CD4-positive, alpha-beta T cell treated with Interleukin-2 at 100 ng/mL for 4 hours (primary cell): ENCODE measurements around the gene SDC3.

ENCODE experiments used
- DNase-seq: peaks from one replicate; pipeline ENCODE4 v3.0.0-alpha.2; 2020; ENCODE audit warnings: low spot score

SDC3 gene

DNA sequence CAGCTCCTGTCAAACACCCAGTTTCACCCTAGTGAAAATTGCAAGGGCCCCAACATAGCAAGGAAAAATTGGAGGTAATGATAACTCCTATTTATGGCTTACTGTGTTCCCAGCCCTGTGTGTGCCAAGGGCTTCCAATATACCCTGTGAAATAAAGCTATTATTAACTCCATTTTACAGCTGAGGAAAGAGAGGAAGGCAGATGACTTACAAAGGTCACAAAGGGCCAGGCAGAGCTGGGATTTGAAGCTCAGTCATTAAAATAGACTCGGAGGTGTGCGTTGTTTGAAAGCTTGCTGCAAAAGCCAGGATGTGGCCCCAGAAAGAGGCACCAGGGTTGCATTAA, 20.2 kb upstream of the SDC3 start:
- no peak for DNase-seq

DNA sequence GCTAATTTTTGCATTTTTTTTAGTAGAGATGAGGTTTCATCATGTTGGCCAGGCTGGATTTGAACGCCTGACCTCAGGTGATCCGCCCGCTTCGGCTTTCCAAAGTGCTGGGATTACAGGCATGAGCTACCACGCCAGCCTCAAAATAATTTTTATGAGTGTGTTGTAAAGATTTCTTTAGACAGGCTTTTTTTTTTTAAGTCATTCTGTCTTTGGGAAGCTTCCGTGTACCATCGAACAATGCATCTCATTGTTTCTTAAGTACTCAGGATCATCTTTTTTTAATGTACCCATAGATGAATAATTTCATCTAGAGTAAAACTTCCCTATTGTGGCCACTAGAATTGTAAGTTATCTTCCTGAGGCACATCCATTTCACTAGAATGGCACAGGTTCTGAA, 19.6 kb upstream of the SDC3 start:
- no peak for DNase-seq

DNA sequence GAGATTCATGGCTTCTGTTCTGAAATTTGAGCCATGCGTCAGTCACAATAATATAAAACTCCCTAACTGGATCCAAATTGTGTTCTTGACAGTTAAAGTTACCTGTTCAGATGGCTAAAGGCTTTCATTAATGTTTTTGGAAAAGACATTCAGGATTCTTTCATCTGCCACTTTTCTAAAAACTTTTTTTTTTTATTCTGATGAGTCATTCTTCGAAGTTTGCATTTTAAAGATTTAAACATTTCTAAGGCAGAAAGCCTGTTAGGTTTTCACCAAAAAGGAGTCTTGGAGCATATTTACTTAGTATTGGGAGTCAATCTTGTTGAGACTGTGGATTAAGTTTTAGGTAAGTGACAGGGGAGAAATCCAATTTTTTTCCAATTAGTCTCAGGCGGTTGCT, 18.9 kb upstream of the SDC3 start:
- no peak for DNase-seq

DNA sequence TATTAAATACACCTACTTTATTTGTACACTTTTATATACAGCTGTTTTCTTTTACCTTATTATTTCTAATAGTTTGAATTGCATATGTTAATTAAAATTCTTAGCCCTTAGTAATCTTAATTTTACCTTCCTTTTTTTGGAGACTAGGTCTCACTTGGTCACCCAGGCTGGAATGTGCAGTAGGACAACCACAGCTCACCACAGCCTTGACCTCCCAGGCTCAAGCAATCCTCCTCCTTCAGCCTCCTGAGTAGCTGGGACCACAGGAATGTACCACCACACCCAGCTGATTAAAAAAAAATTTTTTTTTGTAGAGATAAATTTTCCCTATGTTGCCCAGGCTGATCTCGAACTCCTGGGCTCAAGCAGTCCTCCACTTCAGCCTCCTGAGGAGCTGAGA, 15.0 kb upstream of the SDC3 start:
- no peak for DNase-seq

DNA sequence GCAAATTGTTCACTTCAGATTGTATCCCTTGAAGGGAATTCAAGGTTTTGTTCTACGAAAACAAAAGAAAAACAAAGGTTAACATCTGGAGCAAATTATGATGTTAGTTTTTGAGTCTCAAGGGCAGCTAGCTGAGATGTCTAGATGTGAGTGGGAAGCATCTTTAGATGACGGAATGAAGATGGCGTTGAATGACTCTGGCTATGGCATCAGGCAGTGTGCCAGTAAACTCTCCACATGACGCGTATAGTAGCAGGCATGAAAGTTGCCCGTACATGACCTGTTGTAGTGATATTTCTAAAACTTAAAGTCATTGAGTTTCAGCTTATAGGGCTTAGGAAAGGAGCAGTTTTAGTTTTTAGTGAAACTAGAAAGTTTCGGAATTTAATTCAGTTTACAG, 12.3 kb upstream of the SDC3 start:
- DNase-seq, result no peak

DNA sequence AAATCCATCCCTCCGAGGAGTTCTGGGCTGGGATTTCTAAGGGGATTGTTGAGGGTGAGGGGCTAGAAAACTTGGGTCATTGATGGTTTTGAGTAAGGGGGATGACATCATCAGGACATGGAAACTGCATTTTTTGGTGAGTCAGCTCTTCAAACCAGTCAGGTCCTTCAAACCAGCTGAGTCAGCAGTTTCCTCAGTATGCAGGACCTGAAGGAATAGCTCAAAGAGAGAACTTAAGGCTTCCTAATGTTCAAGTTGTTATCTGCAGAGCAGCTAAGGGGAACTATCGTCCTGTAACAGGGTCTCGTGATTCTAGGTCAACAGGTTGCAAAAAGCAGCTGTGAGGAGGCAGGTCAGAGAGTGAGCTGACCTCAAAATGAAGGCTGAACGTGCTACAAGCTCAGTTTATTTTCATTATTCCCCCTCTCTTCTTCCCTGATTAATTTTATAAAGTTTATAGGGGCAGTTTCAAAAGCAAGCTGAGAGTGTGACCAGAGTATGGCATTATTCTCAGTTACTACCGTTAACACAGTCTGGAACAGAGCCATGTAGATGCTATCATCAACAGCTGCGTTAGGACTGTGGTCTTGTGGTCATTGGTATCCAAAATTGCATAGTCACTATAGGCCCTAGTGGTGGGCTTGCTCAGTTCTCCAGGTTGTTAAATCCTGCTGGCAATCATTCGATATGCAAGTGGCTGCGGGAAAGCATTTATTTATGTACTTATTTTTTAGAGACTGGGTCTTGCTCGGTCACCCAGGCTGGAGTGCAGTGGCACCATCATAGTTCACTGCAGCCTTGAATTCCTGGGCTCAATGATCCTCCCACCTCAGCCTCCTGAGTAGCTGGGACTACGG, 10.7 kb upstream of the SDC3 start:
- no peak for DNase-seq

DNA sequence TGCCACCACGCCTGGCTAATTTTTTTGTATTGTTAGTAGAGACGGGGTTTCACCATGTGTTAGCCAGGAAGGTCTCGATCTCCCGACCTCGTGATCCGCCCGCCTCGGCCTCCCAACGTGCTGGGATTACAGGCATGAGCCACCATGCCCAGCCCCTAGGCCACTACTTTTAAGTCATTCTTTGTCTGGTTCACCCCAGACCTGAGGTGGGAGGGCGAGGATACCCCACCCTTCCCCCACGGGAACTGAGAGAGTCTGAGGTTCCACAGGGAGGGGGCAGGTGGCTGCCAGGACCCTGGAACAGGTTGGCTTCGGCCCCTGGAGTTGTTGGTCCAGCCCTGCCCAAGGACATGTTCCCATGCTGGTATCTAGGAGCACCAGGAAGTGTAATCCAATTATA, 7.7 kb upstream of the SDC3 start:
- no peak for DNase-seq

DNA sequence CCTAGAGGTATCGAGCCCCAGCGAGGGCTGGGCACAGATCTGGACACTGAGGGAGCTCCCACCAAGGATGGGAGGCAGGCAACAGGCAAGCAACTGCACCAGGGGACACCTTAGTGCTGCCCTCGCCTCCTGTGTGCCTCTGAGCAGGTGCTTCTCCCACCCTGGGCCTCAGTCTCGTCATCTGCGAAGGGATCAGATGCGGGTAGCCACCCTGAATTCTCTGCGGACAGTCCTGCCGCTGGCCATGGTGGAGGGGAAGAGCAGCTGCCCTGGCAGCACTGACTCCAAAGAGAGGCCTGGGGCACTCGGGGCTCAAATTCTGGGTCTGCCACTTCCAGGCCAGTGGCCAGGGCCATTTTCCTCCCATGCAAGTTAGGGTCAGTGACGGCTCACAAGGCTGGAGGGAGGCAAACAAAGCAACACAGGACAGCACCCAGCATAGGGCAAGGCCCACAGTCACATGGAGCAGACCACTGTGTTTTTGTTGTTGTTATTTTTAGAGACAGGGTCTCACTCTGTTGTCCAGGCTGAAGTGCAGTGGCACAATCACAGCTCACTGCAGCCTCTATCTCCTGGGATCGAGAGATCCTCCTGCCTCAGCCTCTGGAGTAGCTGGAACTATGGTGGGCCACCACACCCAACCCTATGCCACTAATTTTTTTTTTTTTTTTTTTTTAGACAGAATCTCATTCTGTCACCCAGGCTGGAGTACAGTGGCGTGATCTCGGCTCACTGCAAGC, 7.1 kb upstream of the SDC3 start:
- no peak for DNase-seq

DNA sequence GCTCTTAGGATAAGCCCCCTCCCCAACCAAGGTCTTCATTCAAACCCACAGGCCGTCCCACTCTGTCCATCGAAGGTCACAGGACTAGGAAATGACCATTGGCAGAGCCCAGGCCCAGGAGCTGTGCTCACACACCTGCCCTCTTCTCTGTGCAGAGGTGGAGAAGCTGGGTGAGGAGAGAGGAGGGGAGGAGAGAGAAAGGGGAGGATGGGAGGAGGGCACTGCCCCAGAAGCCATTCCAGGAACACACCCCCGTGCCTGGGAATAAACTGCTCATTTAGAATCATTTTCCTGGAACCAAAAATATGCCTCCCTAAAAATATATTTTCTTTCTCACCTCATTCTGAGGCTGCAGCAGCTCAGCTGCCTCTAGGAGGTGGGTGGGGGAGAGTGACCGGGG, 6.4 kb upstream of the SDC3 start:
- no peak for DNase-seq

DNA sequence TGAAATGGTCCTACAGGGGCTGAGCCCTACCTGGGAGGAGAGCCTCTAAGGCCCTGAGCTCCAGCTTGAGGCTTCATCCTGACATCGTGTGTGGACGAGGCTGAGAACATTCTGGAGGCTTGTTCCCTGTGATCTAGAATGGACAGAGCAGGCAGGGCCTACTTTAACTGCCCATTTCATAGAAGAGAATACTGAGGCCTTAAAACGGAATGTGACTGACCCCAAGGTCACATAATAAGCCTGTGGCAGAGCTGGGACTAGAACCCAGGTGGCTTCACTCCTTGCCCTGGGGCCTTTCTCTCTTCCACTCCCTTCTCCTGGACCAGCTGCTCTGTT, 6.0 kb upstream of the SDC3 start:
- DNase-seq, result no peak

DNA sequence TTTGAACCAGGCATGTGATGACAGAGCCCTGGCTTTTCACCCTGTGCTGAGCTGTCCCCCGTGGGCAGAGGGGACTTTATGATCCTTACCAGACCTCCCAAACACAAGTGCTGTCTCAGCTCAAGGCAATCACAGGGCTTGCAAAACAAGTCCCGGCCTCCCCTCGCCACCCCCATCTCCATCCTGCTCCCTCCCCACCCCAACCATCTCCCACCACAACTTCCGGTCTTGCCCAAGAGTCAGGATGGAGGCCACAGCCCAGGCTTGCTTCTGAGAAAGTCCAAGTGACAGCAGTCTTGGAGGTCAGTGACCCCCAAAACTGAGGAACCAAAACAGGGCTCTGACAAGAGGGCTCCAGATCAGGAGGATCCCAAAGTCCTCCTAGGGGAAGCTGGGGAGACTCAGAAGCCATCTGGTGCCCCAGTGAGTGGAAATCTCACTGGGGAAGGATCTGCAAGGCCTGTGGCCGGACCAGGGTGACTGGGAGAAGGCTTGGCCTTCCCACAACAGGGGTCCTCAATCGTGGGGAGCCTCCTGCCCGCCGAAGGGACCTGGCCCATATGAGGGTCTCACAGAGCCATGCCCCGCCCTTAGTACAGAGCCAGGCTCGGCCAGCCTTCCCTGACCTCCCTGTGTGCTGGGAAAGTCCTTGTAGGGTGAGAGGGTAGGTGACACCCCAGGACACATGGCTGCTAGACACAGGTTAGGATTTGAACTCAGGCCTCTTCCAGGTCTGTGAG, 4.5 kb upstream of the SDC3 start:
- DNase-seq, result no peak

DNA sequence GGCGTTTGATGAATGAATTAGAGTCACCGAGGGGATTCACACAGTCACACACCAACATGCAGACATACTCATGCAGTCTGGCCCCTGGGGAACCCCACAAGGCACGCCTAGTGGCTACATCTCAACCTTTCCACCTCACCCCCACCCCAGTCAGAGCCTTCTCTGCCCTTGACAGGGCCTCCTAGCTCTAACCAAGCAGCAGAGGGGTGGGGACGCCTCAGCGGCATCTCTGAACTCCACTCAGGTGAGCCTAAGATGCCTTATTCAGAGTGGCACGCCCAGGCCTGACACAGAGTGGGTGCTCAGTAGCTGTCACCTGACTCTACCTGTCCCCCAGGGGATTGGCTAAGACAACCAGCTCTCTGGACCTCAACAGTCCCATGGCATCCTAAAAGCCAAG, 3.7 kb upstream of the SDC3 start:
- DNase-seq, result no peak

DNA sequence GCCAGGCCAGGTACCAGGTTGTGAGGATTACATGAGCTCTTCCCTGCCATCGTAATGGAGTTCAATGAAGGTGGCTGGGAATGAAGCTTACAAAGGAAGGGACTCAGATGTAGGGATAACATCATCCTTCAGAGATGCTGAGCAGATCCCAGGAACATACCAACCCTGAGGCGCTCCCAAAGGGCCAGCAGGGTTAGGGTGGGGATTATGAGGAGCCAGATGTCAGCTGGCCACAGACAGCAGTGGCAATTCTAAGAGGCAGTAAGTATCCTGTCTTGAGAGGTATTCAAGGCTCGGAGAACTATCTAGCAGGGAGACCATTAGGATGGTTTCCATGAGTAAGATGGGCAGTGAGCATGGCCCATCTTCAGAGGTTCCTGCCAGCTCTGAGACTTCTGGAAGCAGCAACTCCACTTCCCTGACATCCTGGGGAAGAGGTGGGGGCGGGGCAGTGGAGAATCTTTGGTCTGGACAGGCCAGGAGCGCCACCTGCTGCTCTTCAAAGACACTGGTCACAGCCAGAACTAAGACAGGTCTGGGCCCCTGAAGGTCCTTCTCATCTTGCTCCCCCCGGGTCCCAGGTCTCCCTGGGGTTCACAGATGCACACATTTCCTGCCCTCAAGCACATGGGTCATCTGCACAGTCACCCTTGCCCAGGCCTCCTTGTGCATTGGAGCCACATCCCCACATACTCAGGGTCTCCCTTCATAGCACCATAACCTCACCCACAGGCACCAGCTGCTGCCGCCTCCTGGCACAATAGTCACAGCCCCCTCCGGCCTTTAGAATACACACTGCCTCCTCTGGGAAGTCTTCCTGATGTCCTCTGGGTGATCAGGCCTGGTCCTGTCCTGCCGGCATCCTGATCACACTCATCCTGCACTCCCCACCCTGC, 2.7 kb upstream of the SDC3 start:
- peak; percentile 32 for DNase-seq

DNA sequence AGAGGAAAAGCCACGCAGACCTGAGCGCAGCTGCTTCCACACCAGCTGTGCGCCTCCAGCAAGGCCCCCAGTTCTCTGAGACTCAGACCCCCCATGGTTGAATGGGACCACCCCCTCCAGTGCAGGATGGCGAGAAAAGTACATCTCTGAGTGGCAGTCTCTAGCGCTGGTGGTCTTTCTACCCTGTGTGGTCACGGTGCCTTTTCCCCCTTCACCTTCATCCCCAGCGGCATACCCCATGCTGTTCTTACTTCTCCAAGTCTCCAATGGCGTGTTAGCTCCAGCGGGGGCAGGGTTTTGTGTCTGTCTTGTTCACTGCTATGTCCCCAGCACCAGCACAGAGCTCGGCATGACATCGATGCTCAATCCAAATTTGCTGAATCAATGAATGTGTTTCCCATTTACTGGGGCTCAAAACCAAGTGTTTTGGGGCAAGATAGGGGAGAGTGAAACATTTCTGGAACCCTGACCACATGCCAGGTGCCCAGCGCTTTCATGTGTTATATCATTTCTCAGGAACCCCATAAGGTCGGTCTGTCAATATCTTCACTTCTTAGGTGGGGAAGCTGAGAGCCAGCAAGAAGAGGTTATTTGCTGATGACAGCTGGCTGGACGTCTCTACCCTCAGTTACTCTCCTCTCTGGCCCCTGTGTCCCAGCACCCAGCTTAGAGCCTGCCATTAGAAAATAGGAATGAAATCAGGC, 959 bp upstream of the SDC3 start:
- DNase-seq, result no peak

DNA sequence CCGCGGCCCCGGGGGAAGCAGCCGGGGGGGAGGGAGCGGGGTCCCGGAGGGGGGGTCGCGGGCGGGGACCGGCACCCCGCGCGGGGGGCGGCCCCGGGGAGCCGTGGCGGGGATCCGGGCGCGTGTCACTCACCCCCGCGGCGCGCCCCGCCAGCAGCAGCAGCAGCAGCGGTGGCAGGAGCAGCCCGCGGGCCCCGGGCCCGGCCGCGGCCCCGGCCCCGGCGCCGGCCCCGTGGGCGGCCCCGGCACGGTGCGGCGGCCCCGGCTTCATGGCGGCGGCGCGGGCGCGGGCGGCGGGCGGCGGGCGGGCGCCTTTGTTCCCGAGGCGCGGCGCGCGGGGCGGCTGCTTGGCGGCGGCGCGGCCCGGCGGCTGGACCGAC, 252 bp downstream of the SDC3 start:
- DNase-seq, result no peak

DNA sequence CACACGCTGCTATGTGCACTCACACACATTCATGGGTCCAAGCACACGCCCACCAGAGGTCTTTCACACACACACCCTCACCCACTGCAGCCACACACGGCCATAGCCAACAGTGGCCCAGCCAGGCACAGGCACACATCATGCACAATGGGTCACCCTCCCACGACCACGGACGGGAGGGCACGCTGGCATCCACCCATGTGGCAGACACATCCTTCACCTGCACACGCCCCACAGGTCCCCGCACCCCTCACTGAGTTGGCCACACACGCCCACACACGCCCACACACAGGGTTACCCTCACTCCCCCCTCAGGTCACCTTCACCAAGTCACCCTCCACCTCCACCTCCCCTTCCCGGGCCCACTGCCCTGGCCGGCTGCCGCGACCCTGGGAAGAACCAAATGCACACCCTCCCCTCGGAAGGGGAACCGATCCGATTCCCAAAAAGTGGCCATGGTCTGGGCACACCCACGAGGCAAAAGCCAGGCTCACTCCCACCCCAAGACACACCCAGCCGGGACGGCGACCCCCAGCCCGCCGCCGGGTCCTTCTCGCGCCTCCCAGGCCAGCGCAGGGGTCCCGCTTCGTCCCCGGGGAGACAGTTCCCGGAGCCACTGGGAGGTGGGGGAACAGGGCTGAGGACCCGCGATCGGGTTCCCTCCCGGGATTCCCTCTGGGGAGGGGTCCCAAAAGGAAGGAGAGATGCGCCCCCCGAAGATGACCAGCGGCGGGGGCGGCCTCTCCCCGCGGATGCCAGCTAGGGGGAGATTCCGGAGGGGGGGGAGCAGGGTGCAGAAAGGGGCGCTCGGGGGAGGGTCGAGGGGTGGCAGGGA, 860 bp downstream of the SDC3 start:
- no peak for DNase-seq

DNA sequence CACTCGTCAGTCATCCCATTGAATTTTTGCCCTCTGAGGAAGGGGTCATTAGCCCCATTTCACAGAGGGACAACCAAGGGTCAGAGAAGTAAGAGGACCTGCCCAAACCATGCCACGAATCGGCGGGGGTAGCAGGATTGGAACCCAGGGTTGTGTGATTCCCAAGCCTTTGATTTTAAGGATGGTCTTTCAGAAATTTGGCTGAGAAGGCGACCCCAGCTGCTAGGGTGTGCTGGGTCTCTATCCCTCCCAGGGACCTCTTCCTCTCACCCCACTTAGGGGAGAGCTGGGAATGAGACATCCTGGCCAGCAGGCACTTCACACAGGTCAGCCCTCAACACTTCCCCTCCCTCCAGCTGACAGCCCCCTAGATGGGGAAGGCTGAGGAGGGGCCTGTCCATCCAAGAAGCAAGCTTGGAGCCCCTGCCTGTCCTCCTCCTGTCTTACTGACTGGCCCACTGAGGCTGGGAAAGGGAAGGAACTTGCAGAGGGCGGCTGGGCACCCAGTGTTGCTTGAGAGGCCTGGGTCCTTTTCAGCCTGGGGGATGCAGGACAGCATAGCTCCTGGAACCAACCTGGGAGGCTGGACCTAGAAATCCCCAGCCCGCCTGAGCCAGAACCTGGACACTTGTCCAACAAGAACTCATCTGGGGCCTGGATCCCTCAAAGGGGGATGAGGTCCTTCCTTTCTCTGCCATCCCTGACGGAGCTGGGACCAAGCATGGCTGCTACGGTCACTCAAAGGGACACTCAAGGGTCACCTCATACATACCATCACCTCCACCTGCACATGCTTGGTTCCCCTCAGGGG, 1.7 kb downstream of the SDC3 start:
- no peak for DNase-seq

DNA sequence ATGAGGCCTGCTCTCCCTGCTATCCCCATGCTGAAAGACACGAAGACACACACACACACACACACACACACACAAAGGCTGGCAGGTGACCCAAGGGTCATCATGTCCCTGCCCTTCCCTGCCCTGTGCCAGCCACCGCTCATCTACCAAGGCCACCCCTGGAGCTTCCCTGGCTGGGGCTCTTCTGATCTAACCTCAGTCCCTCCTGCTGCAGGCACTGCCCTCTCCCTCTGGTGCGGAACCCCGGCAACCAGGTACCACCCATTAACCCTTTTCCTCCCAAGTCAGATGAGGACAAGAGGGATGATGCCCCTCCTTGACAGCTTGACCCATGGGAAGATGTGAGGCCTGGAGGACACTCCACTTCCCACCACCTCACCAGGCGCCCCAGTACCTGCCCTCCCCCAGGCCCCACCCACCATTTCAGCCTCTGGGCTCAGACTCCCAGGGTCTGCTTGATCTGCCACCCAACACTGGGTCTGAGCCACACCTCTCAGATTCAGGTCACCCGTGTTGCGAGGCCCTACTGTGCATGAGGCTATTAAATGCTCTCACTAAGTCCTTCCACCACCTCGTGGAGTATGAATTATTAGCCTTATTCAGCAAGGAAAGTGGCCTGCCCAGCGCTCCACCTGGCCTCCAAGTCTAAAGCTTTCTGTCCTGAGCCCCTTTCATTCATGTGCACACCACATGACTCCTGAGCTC, 2.5 kb downstream of the SDC3 start:
- DNase-seq, result no peak

DNA sequence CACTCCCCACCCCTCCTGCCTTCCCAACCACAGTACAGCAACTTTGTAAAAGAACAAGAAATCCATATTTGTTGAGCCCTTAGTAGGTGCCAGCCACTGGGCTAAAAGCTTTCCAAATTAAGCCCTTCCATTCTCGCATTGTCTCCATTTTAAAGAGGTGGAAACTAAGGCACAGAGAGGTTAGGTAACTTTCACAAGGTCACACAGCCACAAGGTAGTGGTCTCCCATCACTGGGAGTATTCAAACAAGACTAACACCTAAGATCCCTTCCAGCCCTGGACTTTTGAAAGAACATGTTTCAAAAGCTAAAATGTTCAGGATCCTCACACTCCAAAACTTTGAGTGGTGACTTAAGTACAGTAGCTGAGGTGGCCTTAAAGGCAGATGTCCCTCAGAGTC, 3.2 kb downstream of the SDC3 start:
- DNase-seq, result no peak
